Ishikawa (cell line): ENCODE measurements around the gene TNF.

Experiments
- CEBPB ChIP-seq: IDR thresholded peaks from 2 replicates; pipeline ENCODE4 v1.6.1; 2012
- CREB1 ChIP-seq: IDR thresholded peaks from 2 replicates; pipeline ENCODE4 v1.6.1; 2012; ENCODE audit warnings: low read depth
- EGR1 ChIP-seq: IDR thresholded peaks from 2 replicates; pipeline ENCODE4 v1.6.1; 2012
- EP300 ChIP-seq: IDR thresholded peaks from 2 replicates; pipeline ENCODE4 v1.6.1; 2012; ENCODE audit warnings: borderline replicate concordance
- FOXM1 ChIP-seq: IDR thresholded peaks from 2 replicates; pipeline ENCODE4 v1.6.1; 2012; ENCODE audit warnings: low read depth, borderline replicate concordance
- MAX ChIP-seq: IDR thresholded peaks from 2 replicates; pipeline ENCODE4 v1.6.1; 2012
- NFIC ChIP-seq: IDR thresholded peaks from 2 replicates; pipeline ENCODE4 v1.6.1; 2012
- RAD21 ChIP-seq: IDR thresholded peaks from 2 replicates; pipeline ENCODE4 v1.6.1; 2012; ENCODE audit warnings: low read depth
- REST ChIP-seq: IDR thresholded peaks from 2 replicates; pipeline ENCODE4 v1.6.1; 2012; ENCODE audit warnings: low read depth, mild to moderate bottlenecking
- TAF1 ChIP-seq: IDR thresholded peaks from 2 replicates; pipeline ENCODE4 v1.6.1; 2012; ENCODE audit warnings: low read depth, mild to moderate bottlenecking
- TCF12 ChIP-seq: IDR thresholded peaks from 2 replicates; pipeline ENCODE4 v1.6.1; 2012; ENCODE audit warnings: low read depth
- TEAD4 ChIP-seq: IDR thresholded peaks from 2 replicates; pipeline ENCODE4 v1.6.1; 2012
- USF1 ChIP-seq: IDR thresholded peaks from 2 replicates; pipeline ENCODE4 v1.6.1; 2012
- YY1 ChIP-seq: IDR thresholded peaks from 2 replicates; pipeline ENCODE4 v1.6.1; 2012; ENCODE audit warnings: low read depth
- ZBTB7A ChIP-seq: IDR thresholded peaks from 2 replicates; pipeline ENCODE4 v1.6.1; 2012; ENCODE audit warnings: low read depth

TNF gene

GRCh38 chr6:31530659-31531058 lies 44.7 kb upstream of the TNF start:
- no peak for TF ChIP-seq CEBPB
- no peak for TF ChIP-seq YY1
- TF ChIP-seq EGR1: no peak
- TF ChIP-seq NFIC: no peak
- TF ChIP-seq REST: no peak
- no peak for TF ChIP-seq USF1

- no peak for TF ChIP-seq YY1
- no peak for TF ChIP-seq TAF1
- no peak for TF ChIP-seq MAX
- TF ChIP-seq USF1: no peak
- TF ChIP-seq TEAD4: no peak
- no peak for TF ChIP-seq REST
- TF ChIP-seq EP300: no peak
- no peak for TF ChIP-seq CREB1
- no peak for TF ChIP-seq ZBTB7A
- TF ChIP-seq FOXM1: no peak
- no peak for TF ChIP-seq NFIC
- no peak for TF ChIP-seq EGR1
- TF ChIP-seq CEBPB: no peak
Observed at GRCh38 chr6:31531162-31531561, 44.2 kb upstream of the TNF start.

- TF ChIP-seq CREB1: no peak
- no peak for TF ChIP-seq CEBPB
- TF ChIP-seq TCF12: no peak
- no peak for TF ChIP-seq ZBTB7A
- no peak for TF ChIP-seq EGR1
- no peak for TF ChIP-seq TAF1
- no peak for TF ChIP-seq FOXM1
- no peak for TF ChIP-seq REST
- TF ChIP-seq EP300: no peak
- TF ChIP-seq USF1: no peak
- no peak for TF ChIP-seq RAD21
- no peak for TF ChIP-seq YY1
- no peak for TF ChIP-seq TEAD4
Observed at GRCh38 chr6:31531771-31532643, 43.4 kb upstream of the TNF start.

- TF ChIP-seq EGR1 (no peak), RAD21 (no peak), FOXM1 (no peak), EP300 (no peak), ZBTB7A (no peak), TCF12 (no peak), USF1 (no peak), REST (no peak), MAX (no peak), CREB1 (no peak), CEBPB (no peak), YY1 (no peak), NFIC (no peak), TAF1 (no peak), TEAD4 (no peak)
Observed at GRCh38 chr6:31532644-31533454, 42.5 kb upstream of the TNF start.
